Breast epithelium (tissue), 3 donors: ENCODE data around the gene ROR1.

ENCODE experiments used
- CTCF ChIP-seq, 3 donors: fragments of 450-650 bp; IDR thresholded peaks; one replicate each; pipeline ENCODE4 v1.5.1; 2016 to 2017; ENCODE audit warnings: antibody characterized with exemption in 3 of 3, mild to moderate bottlenecking in 3 of 3, moderate library complexity in 3 of 3
- POLR2A ChIP-seq: fragments of 450-650 bp; IDR thresholded peaks from one replicate; pipeline ENCODE4 v1.6.1; 2016; ENCODE audit warnings: antibody characterized with exemption, mild to moderate bottlenecking, moderate library complexity
- POLR2AphosphoS5 ChIP-seq, 3 donors: sonication (generic); formaldehyde crosslinking; IDR thresholded peaks; one replicate each; pipeline ENCODE4 v1.6.1; 2017; ENCODE audit warnings: antibody characterized with exemption in 3 of 3

GRCh38 chr1:63835128-63835527, 61.3 kb downstream of the ROR1 start:
- TF ChIP-seq CTCF (IDR thresholded peaks at IDR 0.05) (no peak), POLR2AphosphoS5 (IDR thresholded peaks at IDR 0.05) (no peak), POLR2A (no peak)
